Panc1 (cell line): ENCODE data around the gene IFT27. TPM values are rescaled to one million over a fixed set of nuclear protein-coding genes. Genes with fewer than 3 reads are reported as not detected.

ENCODE experiments used
- ATAC-seq: fragments of 200-7000 bp; cut with Tn5 transposase; 2 replicates; pipeline ENCODE4 v1.9.1; 2020; ENCODE audit warnings: mild to moderate bottlenecking, moderate library complexity
- BruUV-seq: library from RNA; stranded (reverse); fragments of 400-500 nt; replicated peaks from 2 replicates; lab custom pipeline; 2021; lab: Mats Ljungman, UMichigan
- CTCF ChIA-PET: fragments of 300-600 bp; sonication (Branson Sonifier 250); formaldehyde crosslinking; loops from one replicate; lab custom pipeline; 2022; ENCODE audit warnings: antibody characterized with exemption; lab: Charles Lee
- POLR2A ChIA-PET: fragments of 300-600 bp; sonication (Branson Sonifier 250); formaldehyde crosslinking; loops from one replicate; lab custom pipeline; 2022; ENCODE audit warnings: antibody characterized with exemption; lab: Charles Lee
- DNase-seq: peaks from one replicate; pipeline ENCODE4 v3.0.0-alpha.2; 2010; ENCODE audit warnings: low read depth, low spot score
- H3K27ac ChIP-seq: 2 replicates; pipeline ENCODE4 v1.5.1; 2011; ENCODE audit warnings: mild to moderate bottlenecking, low read length, inconsistent platforms
- H3K27me3 ChIP-seq: fragments of 200-500 bp; sonication (Bioruptor generic); 2 replicates; pipeline ENCODE4 v1.6.0; 2014; ENCODE audit warnings: low read length, inconsistent platforms; ENCODE audit not compliant: control insufficient read depth, insufficient read depth
- H3K36me3 ChIP-seq: fragments of 200-500 bp; sonication (Bioruptor generic); 2 replicates; pipeline ENCODE4 v1.5.1; 2014; ENCODE audit warnings: inconsistent platforms, mild to moderate bottlenecking, low read length, moderate library complexity; ENCODE audit not compliant: control insufficient read depth, insufficient read depth
- H3K4me1 ChIP-seq: 2 replicates; pipeline ENCODE4 v1.5.1; 2011; ENCODE audit warnings: inconsistent platforms, mild to moderate bottlenecking, low read length, moderate library complexity; ENCODE audit not compliant: control insufficient read depth, insufficient read depth
- H3K4me3 ChIP-seq, 2 experiments: 2 replicates each; pipeline ENCODE4 v1.5.1; 2011 to 2012; ENCODE audit warnings: low read depth in 2 of 2, low read length in 2 of 2, mild to moderate bottlenecking in 2 of 2, inconsistent platforms in 1 of 2, moderate library complexity in 1 of 2
- H3K9me3 ChIP-seq: fragments of 200-500 bp; sonication (Bioruptor generic); 2 replicates; pipeline ENCODE4 v1.5.1; 2014; ENCODE audit warnings: low read depth, mild to moderate bottlenecking, inconsistent platforms, low read length, moderate library complexity; ENCODE audit not compliant: control insufficient read depth, insufficient read depth
- SIN3A ChIP-seq: IDR thresholded peaks from 2 replicates; pipeline ENCODE4 v1.6.1; 2012; ENCODE audit warnings: low read depth, mild to moderate bottlenecking, low read length, moderate library complexity, borderline replicate concordance; ENCODE audit not compliant: insufficient read depth
- TCF7L2 ChIP-seq: IDR thresholded peaks from 2 replicates; pipeline ENCODE4 v1.6.1; 2011; ENCODE audit warnings: mild to moderate bottlenecking, low read depth, low read length, inconsistent platforms
- in situ Hi-C: cut with HindIII; loops from 2 replicates; pipeline ENCODE4 v1.10.0; 2016; ENCODE audit warnings: low sequenced_read_pairs, low pct_unique_long_range_greater_than_20kb
- intact Hi-C: fragments of 100-400 bp; cut with micrococcal nuclease; formaldehyde crosslinking; loops from one replicate; pipeline ENCODE4 v1.10.0; 2022; ENCODE audit not compliant: unreplicated experiment
- total RNA-seq: library from RNA; stranded (reverse); gene quantifications from one replicate; pipeline ENCODE4 v1.2.1, GENCODE V29; 2021; ENCODE audit not compliant: unreplicated experiment
- TF ChIP-seq, protein P1 (sequence below): fragments of 450-650 bp; IDR thresholded peaks from 2 replicates; pipeline ENCODE4 v1.5.1; 2017; ENCODE audit warnings: mild to moderate bottlenecking
- TF ChIP-seq, protein P2 (sequence below), 2 experiments: IDR thresholded peaks; 2 replicates each; pipeline ENCODE4 v1.6.1; 2011 to 2012; ENCODE audit warnings: low read depth in 2 of 2, control low read depth in 1 of 2, low read length in 1 of 2, mild to moderate bottlenecking in 1 of 2, moderate library complexity in 1 of 2; ENCODE audit not compliant: insufficient read depth in 1 of 2

IFT27 gene
- total RNA-seq, 1 experiment from 2014 or later: 44.4 TPM

DNA sequence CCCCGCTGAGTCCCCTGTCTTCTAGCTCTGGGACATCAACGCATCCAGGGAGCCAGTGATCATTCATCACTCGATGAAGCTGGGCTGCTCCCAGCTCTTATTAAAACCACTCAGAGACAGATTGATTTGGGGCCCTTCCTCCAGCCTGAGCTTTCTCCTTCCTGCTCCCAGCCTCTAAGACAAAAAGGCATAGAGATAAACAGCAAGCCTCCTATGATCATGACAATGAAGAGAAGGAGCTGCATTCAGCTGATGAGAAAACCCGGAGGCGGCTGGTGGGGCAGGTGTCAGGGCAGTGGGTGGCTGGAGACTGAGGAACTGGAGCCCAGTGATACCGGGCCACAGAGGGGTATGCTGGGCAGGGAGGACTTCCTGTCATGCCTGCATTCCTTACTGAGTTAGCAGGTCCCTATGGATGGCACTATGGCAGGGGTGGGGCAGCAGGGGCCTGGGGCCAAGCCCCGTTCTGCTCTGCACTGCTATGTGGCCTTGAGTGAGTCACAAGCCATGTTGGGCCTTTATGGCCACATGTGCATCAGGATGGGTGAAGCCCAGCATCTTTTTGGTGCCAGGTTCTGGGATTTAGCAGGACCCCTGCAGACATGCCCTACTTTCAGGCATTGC, 20.7 kb upstream of the IFT27 start:
- no peaks in the 10 kb centered on the region for H3K4me1 ChIP-seq
- no peak overlapping the region for H3K4me3 ChIP-seq
- H3K27me3 ChIP-seq: no peaks in the 10 kb centered on the region
- H3K36me3 ChIP-seq: no peaks in the 10 kb centered on the region
- TF ChIP-seq TCF7L2: no peak
- TF ChIP-seq, protein P1, sequence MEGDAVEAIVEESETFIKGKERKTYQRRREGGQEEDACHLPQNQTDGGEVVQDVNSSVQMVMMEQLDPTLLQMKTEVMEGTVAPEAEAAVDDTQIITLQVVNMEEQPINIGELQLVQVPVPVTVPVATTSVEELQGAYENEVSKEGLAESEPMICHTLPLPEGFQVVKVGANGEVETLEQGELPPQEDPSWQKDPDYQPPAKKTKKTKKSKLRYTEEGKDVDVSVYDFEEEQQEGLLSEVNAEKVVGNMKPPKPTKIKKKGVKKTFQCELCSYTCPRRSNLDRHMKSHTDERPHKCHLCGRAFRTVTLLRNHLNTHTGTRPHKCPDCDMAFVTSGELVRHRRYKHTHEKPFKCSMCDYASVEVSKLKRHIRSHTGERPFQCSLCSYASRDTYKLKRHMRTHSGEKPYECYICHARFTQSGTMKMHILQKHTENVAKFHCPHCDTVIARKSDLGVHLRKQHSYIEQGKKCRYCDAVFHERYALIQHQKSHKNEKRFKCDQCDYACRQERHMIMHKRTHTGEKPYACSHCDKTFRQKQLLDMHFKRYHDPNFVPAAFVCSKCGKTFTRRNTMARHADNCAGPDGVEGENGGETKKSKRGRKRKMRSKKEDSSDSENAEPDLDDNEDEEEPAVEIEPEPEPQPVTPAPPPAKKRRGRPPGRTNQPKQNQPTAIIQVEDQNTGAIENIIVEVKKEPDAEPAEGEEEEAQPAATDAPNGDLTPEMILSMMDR: no peak
- in situ Hi-C loops (no loop called here), intact Hi-C loops (no loop called here)
- no TSS peak for BruUV-seq
- no peak overlapping the region for H3K27ac ChIP-seq
- ATAC-seq: no peak
- DNase-seq: no peak
- no peaks in the 10 kb centered on the region for H3K9me3 ChIP-seq
- ChIA-PET CTCF (no interaction called here), POLR2A (interaction anchor here (0.8 kb wide), 1 partner anchor 12 kb away, joined by 3 read pairs; no protein-coding TSS in a partner anchor)

DNA sequence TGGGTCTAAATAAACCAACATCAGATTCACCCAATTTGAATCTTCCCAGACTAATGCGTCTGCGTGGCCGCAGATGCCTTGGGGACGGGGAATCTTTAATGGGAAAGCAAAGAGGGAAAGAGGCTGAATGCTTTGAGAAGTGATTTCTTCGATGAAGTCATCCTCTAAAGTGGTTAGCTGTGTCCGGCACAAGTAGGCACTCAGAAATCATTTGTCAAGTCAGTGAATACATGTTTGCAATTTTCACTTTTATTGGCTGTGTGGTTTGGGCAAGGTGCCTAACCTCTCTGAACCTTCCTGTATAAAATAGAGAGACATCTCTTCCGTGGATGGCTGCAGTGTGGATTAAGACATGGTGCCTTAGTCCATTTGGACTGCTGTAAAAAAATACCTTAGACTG, 19.7 kb upstream of the IFT27 start:
- H3K36me3 ChIP-seq: no peaks in the 10 kb centered on the region
- no peaks in the 10 kb centered on the region for H3K4me1 ChIP-seq
- DNase-seq (no peak), ATAC-seq (no peak)
- H3K4me3 ChIP-seq: no peak overlapping the region
- no peaks in the 10 kb centered on the region for H3K9me3 ChIP-seq
- no peaks in the 10 kb centered on the region for H3K27me3 ChIP-seq
- CTCF ChIA-PET: no interaction called here
- BruUV-seq: no TSS peak
- POLR2A ChIA-PET: no interaction called here
- intact Hi-C loops (no loop called here), in situ Hi-C loops (no loop called here)
- TF ChIP-seq SIN3A: no peak
- TF ChIP-seq, protein P2, sequence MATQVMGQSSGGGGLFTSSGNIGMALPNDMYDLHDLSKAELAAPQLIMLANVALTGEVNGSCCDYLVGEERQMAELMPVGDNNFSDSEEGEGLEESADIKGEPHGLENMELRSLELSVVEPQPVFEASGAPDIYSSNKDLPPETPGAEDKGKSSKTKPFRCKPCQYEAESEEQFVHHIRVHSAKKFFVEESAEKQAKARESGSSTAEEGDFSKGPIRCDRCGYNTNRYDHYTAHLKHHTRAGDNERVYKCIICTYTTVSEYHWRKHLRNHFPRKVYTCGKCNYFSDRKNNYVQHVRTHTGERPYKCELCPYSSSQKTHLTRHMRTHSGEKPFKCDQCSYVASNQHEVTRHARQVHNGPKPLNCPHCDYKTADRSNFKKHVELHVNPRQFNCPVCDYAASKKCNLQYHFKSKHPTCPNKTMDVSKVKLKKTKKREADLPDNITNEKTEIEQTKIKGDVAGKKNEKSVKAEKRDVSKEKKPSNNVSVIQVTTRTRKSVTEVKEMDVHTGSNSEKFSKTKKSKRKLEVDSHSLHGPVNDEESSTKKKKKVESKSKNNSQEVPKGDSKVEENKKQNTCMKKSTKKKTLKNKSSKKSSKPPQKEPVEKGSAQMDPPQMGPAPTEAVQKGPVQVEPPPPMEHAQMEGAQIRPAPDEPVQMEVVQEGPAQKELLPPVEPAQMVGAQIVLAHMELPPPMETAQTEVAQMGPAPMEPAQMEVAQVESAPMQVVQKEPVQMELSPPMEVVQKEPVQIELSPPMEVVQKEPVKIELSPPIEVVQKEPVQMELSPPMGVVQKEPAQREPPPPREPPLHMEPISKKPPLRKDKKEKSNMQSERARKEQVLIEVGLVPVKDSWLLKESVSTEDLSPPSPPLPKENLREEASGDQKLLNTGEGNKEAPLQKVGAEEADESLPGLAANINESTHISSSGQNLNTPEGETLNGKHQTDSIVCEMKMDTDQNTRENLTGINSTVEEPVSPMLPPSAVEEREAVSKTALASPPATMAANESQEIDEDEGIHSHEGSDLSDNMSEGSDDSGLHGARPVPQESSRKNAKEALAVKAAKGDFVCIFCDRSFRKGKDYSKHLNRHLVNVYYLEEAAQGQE (IDR thresholded peaks at IDR 0.05; ENCODE audit: insufficient read depth in 1 of 2, low read depth in 2 of 2, low read length in 1 of 2): no peak
- H3K27ac ChIP-seq: no peak overlapping the region

DNA sequence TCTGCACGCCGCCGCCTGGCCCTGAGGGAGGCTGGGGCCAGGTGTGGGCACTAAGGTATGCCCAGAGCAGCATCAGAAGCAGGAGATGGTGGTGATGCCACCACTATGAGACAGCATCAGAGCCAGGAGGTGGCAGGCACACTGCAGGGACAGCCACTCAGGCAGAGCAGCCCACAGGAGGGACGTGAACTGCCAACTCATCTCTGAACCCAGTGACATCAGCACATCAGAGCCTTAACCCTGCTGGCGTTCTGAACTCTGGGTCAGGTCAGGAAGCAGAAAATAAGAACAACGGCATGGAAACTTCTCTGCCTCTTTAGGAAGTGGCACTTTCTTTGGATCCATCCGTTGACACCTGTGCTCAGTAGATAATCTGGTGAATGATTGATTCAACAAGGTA, 14.7 kb upstream of the IFT27 start:
- H3K27me3 ChIP-seq: no peaks in the 10 kb centered on the region
- H3K9me3 ChIP-seq: no peaks in the 10 kb centered on the region
- H3K4me1 ChIP-seq: no peaks in the 10 kb centered on the region
- TF ChIP-seq TCF7L2 (no peak), SIN3A (no peak)
- TF ChIP-seq, protein P2 (IDR thresholded peaks at IDR 0.05; ENCODE audit: insufficient read depth in 1 of 2, low read depth in 2 of 2, low read length in 1 of 2): no peak
- TF ChIP-seq, protein P1: no peak
- in situ Hi-C loops (no loop called here), intact Hi-C loops (no loop called here)
- POLR2A ChIA-PET: no interaction called here
- H3K27ac ChIP-seq: no peak overlapping the region
- no peak overlapping the region for H3K4me3 ChIP-seq
- BruUV-seq: no TSS peak
- H3K36me3 ChIP-seq: no peaks in the 10 kb centered on the region
- ATAC-seq: no peak
- no peak for DNase-seq
- CTCF ChIA-PET: no interaction called here
